ENCODE results near the gene NLGN1.
"Not testable (repeated sequence)": the region's sequence is repeated elsewhere in the genome, so short reads cannot be mapped to it uniquely, and the experiment has no call there.

DNA sequence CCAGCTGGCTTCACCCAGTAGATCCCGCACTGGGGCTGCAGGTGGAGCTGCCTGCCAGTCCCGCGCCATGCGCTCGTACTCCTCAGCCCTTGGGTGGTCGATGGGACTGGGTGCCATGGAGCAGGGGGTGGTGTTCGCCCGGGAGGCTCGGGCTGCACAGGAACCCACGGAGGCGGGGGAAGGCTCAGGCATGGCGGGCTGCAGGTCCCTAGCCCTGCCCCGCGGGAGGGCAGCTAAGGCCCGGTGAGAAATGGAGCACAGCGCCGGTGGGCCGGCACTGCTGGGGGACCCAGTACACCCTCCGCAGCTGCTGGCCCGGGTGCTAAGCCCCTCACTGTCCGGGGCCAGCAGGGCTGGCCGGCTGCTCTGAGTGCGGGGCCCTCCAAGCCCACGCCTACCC lies 814.4 kb downstream of the NLGN1 start:
- TF ChIP-seq EZH2 (IDR thresholded peaks at IDR 0.05; ENCODE audit: insufficient read depth, poor library complexity, severe bottlenecking); EZH2phosphoT487 (IDR thresholded peaks at IDR 0.05; ENCODE audit: insufficient read depth, low read depth): not testable (repeated sequence)

All from GM23248 (cell line).